ENCODE measurements around the gene NFASC.

DNA sequence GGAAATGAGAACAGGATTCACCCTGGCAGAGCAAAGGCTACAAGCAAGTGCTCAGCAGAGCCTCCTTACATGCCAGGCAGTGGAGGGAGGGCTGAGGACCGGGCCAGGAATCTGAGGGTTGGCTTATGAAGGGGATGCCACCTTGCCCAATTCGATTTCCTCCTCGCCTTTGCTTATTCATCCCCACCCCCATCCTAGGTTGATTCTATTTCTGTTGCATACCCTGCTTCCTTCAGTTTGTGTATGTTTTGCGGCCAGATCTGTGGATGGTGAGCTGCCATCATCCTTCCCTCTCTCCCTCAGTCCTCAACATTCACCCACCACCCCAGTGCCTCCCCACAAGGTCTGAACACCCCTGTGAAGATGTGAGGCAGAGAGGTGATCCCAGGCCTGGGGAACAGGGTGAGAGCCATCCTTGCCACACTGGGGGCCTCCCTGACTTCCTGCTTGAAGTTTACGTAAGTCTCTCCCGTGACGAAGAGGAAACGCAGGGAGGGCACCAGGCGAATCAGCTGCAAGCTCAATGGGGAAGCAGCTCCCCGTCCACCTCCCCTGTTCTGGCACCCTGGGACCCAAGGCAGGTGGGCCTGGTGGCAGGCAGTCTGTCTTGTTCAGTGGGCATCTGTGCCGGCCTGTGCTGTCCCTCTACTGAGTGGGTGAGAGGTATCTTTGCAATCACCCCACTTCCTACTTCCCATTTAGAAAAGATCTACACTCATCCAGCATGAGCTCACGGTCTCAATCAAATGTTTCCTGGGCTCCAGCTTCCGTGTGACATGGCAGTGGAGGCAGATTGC, 121.7 kb downstream of the NFASC start:
- TF ChIP-seq POLR2A (IDR thresholded peaks at IDR 0.05) (no peak), CTCF (IDR thresholded peaks at IDR 0.05) (no peak)
